ENCODE measurements around the gene HSD17B14. TPM values are rescaled to one million over a fixed set of nuclear protein-coding genes. Genes with fewer than 3 reads are reported as not detected.

The HSD17B14 gene
- total RNA-seq, 2 donors from 2014 or later, result 43.0 to 81.0 TPM

GRCh38 chr19:48777139-48777538, 59.2 kb downstream of the HSD17B14 start:
- Histone ChIP-seq H3K27me3 (ENCODE audit: control insufficient read depth, insufficient read depth, low read length, poor library complexity, severe bottlenecking) (no peaks in the 10 kb centered on the region), H3K4me3 (ENCODE audit: low read length) (no peak overlapping the region), H3K4me1 (ENCODE audit: control insufficient read depth, insufficient read depth, low read length) (no peaks in the 10 kb centered on the region), H3K27ac (ENCODE audit: low read depth, low read length) (no peak overlapping the region), H3K9ac (ENCODE audit: extremely low read depth, low read length, poor library complexity, severe bottlenecking) (no peak overlapping the region), H3K9me3 (ENCODE audit: control insufficient read depth, low read length) (no peaks in the 10 kb centered on the region), H3K36me3 (ENCODE audit: control insufficient read depth, insufficient read depth, low read length) (no peaks in the 10 kb centered on the region)
- Mint-ChIP-seq H3K27me3 (ENCODE audit: insufficient read depth) (no peaks in the 10 kb centered on the region), H3K27ac (no peak overlapping the region), H3K4me3 (no peak overlapping the region), H3K9me3 (peaks cover 3% of the 10 kb centered on the region), H3K4me1 (peaks cover 3% of the 10 kb centered on the region), H3K36me3 (ENCODE audit: low read depth) (no peaks in the 10 kb centered on the region)
- TF ChIP-seq CTCF (conservative IDR thresholded peaks at IDR 0.05), result no peak
- no peak for DNase-seq
- 96% methylated on average over 5 of the region's 5 CpGs; no CpG with 5 or more reads in 1 of the 2 experiments for WGBS, 2 experiments (ENCODE audit: insufficient coverage in 1 of 2, insufficient read length in 1 of 2)

- no peak for TF ChIP-seq CTCF (conservative IDR thresholded peaks at IDR 0.05)
- H3K36me3 Mint-ChIP-seq (ENCODE audit: low read depth), result no peaks in the 10 kb centered on the region
- no peaks in the 10 kb centered on the region for H3K36me3 ChIP-seq (ENCODE audit: control insufficient read depth, insufficient read depth, low read length)
- no peak overlapping the region for H3K27ac Mint-ChIP-seq
- H3K27ac ChIP-seq (ENCODE audit: low read depth, low read length), result no peak overlapping the region
- H3K9me3 ChIP-seq (ENCODE audit: control insufficient read depth, low read length), result no peaks in the 10 kb centered on the region
- no peak overlapping the region for H3K9ac ChIP-seq (ENCODE audit: extremely low read depth, low read length, poor library complexity, severe bottlenecking)
- no peak overlapping the region for H3K4me3 ChIP-seq (ENCODE audit: low read length)
- no peaks in the 10 kb centered on the region for H3K27me3 ChIP-seq (ENCODE audit: control insufficient read depth, insufficient read depth, low read length, poor library complexity, severe bottlenecking)
- H3K9me3 Mint-ChIP-seq, result no peaks in the 10 kb centered on the region
- WGBS, 2 experiments (ENCODE audit: insufficient coverage in 1 of 2, insufficient read length in 1 of 2), result 91 to 95% methylated on average over 5 to 13 of the region's 13 CpGs
- no peaks in the 10 kb centered on the region for H3K4me1 Mint-ChIP-seq
- no peak for DNase-seq
- H3K27me3 Mint-ChIP-seq (ENCODE audit: insufficient read depth), result no peaks in the 10 kb centered on the region
- H3K4me1 ChIP-seq (ENCODE audit: control insufficient read depth, insufficient read depth, low read length), result no peaks in the 10 kb centered on the region
- no peak overlapping the region for H3K4me3 Mint-ChIP-seq
Measured at GRCh38 chr19:48772503-48772953, 63.8 kb downstream of the HSD17B14 start.

GRCh38 chr19:48770734-48771472, 65.4 kb downstream of the HSD17B14 start:
- no peak overlapping the region for H3K4me3 Mint-ChIP-seq
- WGBS, 2 experiments (ENCODE audit: insufficient coverage in 1 of 2, insufficient read length in 1 of 2), result 89 to 95% methylated on average over 11 to 20 of the region's 20 CpGs

More at GRCh38 chr19:48770734-48771472, 65.4 kb downstream of the HSD17B14 start:
- Histone ChIP-seq H3K9ac (ENCODE audit: extremely low read depth, low read length, poor library complexity, severe bottlenecking) (no peak overlapping the region), H3K36me3 (ENCODE audit: control insufficient read depth, insufficient read depth, low read length) (no peaks in the 10 kb centered on the region), H3K9me3 (ENCODE audit: control insufficient read depth, low read length) (no peaks in the 10 kb centered on the region), H3K27me3 (ENCODE audit: control insufficient read depth, insufficient read depth, low read length, poor library complexity, severe bottlenecking) (no peaks in the 10 kb centered on the region), H3K27ac (ENCODE audit: low read depth, low read length) (no peak overlapping the region), H3K4me1 (ENCODE audit: control insufficient read depth, insufficient read depth, low read length) (no peaks in the 10 kb centered on the region), H3K4me3 (ENCODE audit: low read length) (no peak overlapping the region)
- Mint-ChIP-seq H3K27me3 (ENCODE audit: insufficient read depth) (peaks cover 4% of the 10 kb centered on the region), H3K4me1 (no peaks in the 10 kb centered on the region), H3K9me3 (no peaks in the 10 kb centered on the region), H3K27ac (no peak overlapping the region), H3K36me3 (ENCODE audit: low read depth) (no peaks in the 10 kb centered on the region)
- no peak for TF ChIP-seq CTCF (conservative IDR thresholded peaks at IDR 0.05)
- DNase-seq, result no peak
